GM19238 (cell line): ENCODE results near the gene PHYKPL.
"Not testable (repeated sequence)": the region's sequence is repeated elsewhere in the genome, so short reads cannot be mapped to it uniquely, and the experiment has no call there.

Experiments
- DNase-seq: peaks from one replicate; pipeline ENCODE4 v3.0.0; 2011; ENCODE audit warnings: low spot score; ENCODE audit not compliant: insufficient read length

The PHYKPL gene

DNA sequence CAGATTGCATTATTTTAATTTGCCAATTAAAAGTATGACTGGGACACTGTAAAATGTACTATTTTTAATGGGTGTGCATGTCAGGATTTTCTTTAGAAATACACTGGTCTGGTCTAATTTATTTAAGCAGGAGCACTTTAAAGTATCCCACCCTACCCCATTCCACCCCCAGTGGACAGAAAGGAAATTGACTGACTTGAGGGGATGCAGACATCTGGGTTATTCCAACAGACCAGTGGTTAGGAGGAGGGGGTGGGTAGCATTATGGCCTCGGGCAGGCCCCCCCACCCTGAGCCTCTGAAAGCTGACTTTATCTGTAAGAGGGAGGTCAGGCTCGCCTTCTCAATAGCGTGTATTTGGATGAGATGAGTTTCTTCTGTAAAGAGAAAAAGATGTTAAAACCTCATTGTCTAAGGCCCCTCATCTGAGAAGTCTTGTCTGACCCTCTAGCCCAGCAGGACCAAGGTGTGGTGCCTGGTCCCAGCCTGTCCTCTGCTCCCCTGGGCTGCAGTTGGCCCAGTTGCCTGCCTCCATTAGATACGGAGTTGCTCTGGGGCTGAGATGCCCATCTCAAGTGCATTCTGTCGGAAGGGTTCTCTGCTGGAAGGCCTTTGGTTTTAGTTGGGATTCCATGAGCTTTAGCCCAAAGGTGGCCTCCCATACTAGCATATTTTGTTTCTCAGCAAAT, 23.9 kb downstream of the PHYKPL start:
- DNase-seq: no peak

DNA sequence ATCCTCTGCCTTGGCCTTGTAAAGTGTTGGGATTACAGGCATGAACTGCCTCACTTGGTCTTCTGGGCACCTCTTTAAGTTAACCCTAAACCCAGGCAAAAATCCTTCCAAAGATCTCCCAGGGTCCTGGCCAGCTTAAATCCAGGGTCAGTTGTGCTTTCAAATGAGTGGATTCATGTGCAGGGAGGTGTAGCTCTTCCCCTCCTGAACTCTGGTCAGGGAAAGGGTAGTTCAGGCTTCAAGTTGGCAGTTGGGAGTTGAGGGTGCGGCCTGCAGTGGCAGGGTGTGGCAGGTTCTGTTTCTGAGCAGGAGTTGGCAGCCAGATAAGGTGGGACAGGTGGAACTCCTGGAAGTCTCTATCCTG, 24.7 kb downstream of the PHYKPL start:
- DNase-seq: no peak

DNA sequence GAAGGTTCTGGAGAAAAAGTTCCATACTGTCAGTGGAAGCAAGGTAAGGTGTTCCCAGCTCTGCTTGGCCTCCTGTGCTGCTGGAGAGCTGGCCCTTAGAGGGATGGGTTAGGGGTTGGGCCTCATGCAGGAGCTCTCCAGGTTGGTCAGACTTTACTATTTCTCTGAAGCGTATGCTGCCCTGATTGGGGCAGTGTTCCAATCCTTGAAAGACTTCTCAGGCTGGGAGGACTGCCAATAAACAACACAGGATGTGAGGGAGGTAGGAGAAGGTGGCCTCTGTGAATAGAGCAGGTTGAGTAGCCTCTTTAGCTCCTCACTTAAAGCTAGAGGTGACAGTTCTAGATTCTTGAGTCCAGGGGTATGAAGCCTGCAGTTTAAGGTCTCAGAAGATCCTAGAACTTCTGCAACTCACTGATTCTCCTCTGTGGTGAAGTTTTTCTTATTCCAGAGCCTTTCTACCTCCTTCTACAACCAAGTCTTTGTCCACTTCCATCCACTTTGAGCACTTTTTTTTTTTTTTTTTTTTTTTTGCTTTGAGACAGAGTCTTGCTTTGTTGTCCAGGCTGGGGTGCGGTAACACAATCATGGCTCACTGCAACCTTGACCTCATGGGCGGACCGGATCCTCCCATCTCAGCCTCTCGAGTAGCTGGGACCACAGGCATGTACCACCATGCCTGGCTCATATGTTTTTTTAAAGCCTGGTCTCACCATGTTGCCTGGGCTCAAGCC, 25.3 kb downstream of the PHYKPL start:
- DNase-seq: no peak

DNA sequence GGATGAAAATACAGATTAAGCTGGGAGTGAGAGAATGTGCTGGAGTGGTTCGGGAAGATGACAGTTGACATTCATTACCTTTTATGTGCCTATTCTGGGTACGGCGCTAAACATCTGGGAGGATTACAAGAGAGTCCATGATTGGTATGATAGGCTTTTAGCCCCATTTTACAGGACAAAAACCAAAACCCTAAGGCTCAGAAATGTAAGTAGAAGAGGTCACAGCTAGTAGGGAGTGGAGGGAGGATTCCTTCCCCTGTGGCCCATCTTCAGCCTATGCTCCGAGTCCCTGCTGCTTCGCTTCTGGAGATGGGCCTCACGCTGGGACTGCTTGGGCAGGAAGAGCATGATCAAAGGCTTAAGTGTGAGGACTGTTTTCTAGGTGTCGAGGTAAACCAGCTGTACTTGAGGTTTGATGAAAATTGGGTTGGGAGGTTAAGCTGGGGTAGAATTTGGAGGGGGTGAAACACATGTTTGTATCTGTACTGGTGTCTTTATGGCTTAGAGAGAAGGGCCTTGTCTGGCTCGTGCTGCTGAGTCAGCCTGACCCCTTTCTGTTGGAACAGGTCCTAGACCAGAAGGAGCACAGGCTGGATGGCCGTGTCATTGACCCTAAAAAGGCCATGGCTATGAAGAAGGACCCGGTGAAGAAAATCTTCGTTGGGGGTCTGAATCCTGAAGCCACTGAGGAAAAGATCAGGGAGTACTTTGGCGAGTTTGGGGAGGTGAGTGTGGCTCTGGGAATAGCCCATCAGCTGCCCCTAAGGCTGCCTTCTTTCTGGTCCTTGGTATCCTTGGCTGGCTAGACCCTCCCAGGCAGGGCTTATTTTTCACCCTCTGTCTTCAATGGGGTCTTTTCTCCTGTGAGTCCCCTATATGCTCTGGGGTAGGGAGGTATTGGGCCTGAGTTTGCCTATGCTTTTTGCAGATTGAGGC, 26.2 kb downstream of the PHYKPL start:
- DNase-seq: no peak

DNA sequence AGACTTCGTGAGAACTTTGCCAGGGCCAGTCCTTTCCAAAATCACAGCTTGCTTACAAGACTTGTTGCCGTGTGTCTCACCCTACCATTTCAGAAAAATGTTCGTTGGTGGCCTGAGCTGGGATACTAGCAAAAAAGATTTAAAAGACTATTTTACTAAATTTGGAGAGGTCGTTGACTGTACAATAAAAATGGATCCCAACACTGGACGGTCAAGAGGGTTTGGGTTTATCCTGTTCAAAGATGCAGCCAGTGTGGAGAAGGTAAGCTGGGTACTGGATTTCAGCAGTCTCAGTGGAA, 26.9 kb downstream of the PHYKPL start:
- no peak for DNase-seq

DNA sequence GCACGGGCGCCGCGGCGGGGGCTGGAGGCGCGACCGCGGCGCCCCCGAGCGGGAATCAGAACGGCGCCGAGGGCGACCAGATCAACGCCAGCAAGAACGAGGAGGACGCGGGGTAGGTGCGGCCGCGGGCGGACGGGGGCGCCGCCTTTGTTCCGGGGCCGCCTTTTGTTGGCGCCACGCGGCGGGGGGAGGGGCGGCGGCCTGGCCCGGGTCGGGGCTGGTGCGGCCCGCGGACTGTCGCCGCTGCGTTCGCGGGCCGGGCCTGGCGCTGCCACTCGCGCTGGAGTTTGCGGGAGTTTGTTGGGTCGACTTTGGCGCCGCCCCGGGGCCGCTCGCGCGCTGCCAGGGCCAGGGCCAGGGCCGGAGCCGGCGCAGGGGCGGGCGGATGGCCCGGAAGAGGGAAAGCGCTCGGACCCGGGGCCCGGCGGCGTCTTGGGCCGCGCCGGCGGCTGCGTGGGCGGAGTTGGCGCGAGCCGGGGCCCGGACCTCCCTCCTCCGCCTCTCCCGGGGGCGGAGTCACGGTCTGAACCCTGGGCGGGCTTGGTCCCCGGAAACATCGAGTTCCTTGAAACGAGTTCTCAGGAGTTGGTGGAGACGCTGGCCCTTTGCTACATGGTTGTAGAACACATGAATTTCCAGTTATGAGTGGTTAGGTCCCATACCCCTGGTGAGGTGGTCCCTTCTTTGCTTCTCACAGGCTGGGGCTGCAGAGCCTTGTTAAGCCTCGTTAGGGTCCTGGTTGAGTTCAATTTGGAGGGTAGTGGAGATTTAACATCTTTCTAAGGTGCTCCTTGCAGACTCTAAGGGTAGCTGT, 27.5 kb downstream of the PHYKPL start:
- DNase-seq: peak; percentile 95

DNA sequence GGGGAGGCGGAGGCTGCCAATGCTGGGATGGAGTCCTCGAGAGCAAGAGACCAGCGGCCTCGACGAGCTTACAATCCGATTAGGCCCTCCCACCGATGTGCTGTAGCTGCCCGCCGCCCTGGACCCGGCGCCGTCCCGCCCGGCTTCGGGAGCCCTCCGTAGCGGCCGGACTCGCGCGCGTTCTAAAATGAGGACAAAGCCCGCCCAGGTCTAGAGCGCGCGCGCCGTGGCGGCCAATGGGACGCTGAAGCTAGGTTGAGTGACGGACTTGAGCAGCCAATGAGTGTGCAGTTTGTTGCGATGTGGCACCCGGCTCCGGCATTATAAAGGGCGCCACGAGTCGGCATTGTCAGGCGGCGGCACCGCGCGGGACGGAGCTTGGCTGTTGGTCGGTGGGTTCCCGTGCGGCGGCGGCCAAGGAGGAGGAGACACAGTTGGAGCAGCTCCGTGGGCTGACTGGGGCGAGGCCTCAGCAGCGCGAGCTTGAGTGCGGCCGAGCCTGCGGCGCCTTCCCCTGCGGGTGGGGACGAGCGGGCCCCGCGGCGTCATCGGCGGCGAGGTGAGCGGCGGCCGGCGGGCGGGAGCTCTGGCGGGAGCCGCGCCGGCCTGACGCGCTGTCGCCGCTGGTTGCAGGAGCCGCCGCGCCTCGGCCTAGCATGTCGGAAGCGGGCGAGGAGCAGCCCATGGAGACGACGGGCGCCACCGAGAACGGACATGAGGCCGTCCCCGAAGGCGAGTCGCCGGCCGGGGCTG, 28.2 kb downstream of the PHYKPL start, which contains the start of gene HNRNPAB:
HNRNPAB (plus strand) TSS at position 352 of the 753 bp plus-strand sequence; CDS start at position 657, 305 bp downstream.
- peak; percentile 96 for DNase-seq

DNA sequence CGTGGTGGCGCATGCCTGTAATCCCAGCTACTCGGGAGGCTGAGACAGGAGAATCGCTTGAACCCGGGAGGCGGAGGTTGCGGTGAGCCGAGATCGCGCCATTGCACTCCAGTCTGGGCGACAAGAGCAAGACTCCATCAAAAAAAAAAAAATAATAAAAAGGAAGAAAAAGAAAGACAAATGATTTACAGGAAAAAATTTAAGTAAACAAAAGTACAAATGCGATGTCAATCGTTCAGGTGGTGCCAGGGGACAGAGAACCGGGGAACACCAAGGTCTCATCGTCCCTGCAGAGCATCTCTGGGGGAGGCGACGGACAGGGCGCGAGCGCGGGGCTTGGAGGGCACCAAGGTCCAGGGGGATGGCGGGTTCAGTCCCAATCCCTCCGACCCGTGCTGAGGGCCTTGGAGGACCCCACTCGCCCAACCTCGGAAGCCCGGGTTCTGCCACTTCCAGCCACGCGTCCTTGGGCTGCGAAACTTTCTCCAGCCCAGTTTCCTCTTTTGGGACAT, 28.9 kb downstream of the PHYKPL start:
- peak; percentile 56 for DNase-seq

DNA sequence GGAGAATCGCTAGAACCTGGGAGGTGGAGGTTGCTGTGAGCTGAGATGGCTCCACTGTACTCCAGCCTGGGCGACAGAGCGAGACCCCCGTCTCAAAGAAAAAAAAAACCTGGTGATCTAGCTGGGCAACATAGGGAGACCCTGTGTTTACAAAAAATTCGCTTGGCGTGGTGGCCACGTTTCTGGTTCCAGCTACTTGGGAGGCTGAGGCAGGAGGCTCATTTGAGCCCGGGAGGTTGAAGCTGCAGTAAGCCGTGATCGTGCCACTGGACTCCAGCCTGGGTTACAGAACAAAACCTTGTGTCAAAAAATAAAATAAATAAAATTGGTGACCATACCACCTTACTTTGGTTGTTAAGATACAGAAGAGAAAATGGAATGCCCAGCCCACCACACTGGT, 30.1 kb downstream of the PHYKPL start:
- DNase-seq: no peak

GRCh38 chr5:178201927-178202235, 30.7 kb downstream of the PHYKPL start:
- no peak for DNase-seq

DNA sequence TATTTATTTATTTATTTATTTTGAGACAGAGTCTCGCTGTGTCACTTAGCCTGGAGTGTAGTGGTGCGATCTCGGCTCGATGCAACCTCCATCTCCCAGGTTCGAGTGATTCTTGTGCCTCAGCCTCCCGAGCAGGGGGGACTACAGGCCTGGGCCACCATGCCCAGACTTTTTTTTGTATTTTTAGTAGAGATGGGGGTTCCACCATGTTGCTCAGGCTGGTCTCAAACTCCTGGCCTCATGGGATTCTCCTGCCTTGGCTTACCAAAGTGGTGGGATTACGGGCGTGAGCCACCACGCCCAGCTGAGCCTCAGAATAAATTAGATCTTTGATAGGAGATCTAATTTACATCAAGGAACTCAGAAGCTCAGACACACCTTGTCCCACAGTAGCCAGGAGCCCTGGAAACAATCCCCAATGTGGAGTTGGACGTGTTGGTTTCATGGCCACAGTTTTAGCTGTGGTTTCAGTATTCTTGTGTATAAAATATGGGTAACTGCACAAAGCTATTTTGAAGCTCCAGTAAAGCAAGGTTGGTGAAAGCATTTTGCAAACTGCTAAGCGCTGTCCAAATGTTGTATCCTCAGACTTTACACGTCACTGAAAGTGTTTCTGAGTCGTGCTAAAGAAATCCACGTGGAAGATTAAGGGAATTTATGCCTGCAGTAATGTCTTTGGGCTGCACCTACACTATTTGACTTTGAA, 31.2 kb downstream of the PHYKPL start:
- no peak for DNase-seq

- no peak for DNase-seq
Measured at GRCh38 chr5:178199581-178200434, 32.8 kb downstream of the PHYKPL start.

DNA sequence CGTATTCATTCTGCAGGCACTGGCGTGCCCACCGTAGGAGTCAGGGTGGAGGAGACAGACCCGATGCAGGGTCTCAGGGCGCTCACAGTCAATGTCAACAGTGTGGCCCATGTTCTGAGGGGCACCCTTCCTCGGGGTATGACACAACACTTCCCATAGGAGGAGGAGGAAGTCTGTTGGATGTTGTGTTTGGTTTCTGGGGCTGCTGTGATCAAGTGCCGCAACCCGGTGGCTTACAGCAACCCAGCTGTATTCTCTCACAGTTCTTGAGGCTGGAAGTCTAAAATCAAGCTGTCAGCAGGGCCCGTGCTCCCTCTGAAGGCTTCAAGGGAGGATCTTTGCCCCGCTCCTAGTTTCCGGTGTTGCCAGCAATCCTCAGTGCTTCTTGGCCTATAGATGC, 33.9 kb downstream of the PHYKPL start:
- no peak for DNase-seq

DNA sequence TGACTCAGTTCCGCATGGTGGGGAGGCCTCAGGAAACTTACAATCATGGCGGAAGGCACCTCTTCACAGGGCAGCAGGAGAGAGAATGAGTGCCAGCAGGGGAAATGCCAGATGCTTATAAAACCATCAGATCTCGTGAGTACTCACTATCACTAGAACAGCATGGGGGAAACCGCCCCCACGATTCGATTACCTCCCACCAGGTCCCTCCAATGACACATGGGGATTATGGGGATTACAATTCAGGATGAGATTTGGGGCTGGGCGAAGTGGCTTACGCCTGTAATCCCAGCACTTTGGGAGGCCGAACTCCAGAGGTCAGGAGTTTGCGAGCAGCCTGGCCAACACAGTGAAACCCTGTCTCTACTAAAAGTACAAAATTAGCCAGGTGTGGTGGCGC, 34.5 kb downstream of the PHYKPL start:
- DNase-seq: not testable (repeated sequence)

DNA sequence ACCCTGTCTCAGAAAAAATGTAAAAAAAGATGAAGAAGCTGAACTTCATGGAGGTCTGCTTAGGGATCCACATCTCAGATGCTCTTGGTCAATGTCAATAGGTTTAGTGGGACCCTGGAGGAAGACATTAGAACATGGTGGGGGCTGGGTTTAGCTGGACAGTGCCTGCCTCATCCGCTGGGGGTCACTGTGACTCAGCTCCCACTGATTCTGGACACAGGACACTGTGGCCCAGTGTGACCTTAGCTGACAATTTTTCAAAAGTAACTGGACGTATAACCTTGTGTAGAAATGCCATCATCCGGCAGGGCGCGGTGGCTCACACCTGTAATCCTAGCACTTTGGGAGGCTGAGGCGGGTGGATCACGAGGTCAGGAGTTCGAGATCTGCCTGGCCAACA, 35.6 kb downstream of the PHYKPL start:
- no peak for DNase-seq

GRCh38 chr5:178196281-178196812, 36.3 kb downstream of the PHYKPL start:
- DNase-seq: no peak

DNA sequence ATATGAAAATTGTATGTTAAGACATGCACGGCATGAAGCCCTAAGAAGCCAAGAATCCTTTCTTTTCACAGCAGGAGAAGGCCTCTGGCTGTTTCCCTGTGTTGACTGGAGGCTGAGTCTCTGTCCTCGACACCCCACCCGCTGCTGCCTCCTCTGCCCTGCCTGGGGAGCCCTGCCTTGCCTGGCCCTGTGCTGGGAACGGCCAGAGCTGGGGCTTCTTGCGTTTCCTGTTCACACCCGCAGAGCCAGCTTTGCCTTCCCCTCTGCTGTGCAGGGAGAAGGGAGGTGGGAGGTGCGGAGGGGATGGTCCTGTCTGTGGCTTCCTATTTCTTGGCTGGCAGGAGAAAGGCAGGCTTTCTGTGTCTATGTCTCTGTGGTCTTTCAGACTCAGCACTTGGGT, 38.6 kb downstream of the PHYKPL start:
- no peak for DNase-seq

GRCh38 chr5:178193251-178193809, 39.3 kb downstream of the PHYKPL start:
- DNase-seq: no peak
